Thyroid gland (tissue), 4 donors: ENCODE measurements around the gene MRNIP. TPM values are rescaled to one million over a fixed set of nuclear protein-coding genes. Genes with fewer than 3 reads are reported as not detected.

Experiments
- DNase-seq, 2 donors: peaks; one replicate each; pipeline ENCODE4 v3.0.0-alpha.2; 2019
- H3K27ac ChIP-seq, 3 donors: fragments of 200-600 bp; sonication (generic); 1 replicate in 2 of 3; 2 replicates in 1 of 3; pipeline ENCODE4 v1.5.1; 2016 to 2019; ENCODE audit warnings: mild to moderate bottlenecking in 1 of 3, moderate library complexity in 1 of 3
- H3K27me3 ChIP-seq: fragments of 200-600 bp; sonication (generic); one replicate; pipeline ENCODE4 v1.5.1; 2019
- H3K36me3 ChIP-seq, 2 donors: fragments of 200-600 bp; sonication (generic); one replicate each; pipeline ENCODE4 v1.5.1; 2016 to 2019
- H3K4me1 ChIP-seq, 2 donors: fragments of 200-600 bp; sonication (generic); one replicate each; pipeline ENCODE4 v1.5.1; 2017 to 2019
- H3K4me3 ChIP-seq, 3 donors: fragments of 200-600 bp; sonication (generic); replicated peaks in 1 of 3; 1 replicate in 2 of 3; 2 replicates in 1 of 3; pipeline ENCODE4 v1.5.1; 2016; ENCODE audit warnings: mild to moderate bottlenecking in 1 of 3
- H3K9me3 ChIP-seq: fragments of 200-600 bp; sonication (generic); one replicate; pipeline ENCODE4 v1.5.1; 2017
- CTCF ChIP-seq, 6 experiments: fragments of 200-600 bp in 3 of 6; fragments of 450-650 bp in 3 of 6; sonication (generic) in 3 of 6; IDR thresholded peaks; one replicate each; pipeline ENCODE4 v1.5.1; 2016 to 2019; ENCODE audit warnings: antibody characterized with exemption in 6 of 6, mild to moderate bottlenecking in 2 of 6, inconsistent platforms in 1 of 6, moderate library complexity in 1 of 6
- POLR2A ChIP-seq, 2 donors: fragments of 450-650 bp; IDR thresholded peaks; one replicate each; pipeline ENCODE4 v1.6.1; 2017; ENCODE audit warnings: antibody characterized with exemption in 2 of 2, mild to moderate bottlenecking in 2 of 2, moderate library complexity in 1 of 2
- whole genome bisulfite sequencing, 2 donors: methylation state at CpG; one replicate each; pipeline ENCODE4 v1.1.5; 2017; 5-methylcytosine and 5-hydroxymethylcytosine counted together
- intact Hi-C: fragments of 100-400 bp; cut with DNase I; formaldehyde crosslinking; loops from one replicate; pipeline ENCODE4 v1.15.1; 2023
- total RNA-seq, 4 donors: library from RNA; depleted of rRNA; stranded (reverse); fragments of >200 nt; gene quantifications; one replicate each; pipeline ENCODE4 v1.2.3, GENCODE V29; 2016

MRNIP gene, protein sequence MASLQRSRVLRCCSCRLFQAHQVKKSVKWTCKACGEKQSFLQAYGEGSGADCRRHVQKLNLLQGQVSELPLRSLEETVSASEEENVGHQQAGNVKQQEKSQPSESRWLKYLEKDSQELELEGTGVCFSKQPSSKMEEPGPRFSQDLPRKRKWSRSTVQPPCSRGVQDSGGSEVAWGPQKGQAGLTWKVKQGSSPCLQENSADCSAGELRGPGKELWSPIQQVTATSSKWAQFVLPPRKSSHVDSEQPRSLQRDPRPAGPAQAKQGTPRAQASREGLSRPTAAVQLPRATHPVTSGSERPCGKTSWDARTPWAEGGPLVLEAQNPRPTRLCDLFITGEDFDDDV
- 10 to 100 TPM; 37.1 to 68.2 (median 52.1) TPM for total RNA-seq

- intact Hi-C loops: loop anchor here (5.0 kb wide), 1 partner anchor 62 kb away; no protein-coding TSS in a partner anchor
- Histone ChIP-seq H3K27ac (peak within 1 kb of the TSS; percentile 75 to 84 (median 77)), H3K36me3 (peaks cover 9 to 14% of the 10 kb centered on the region in 2 donors), H3K27me3 (no peaks in the 10 kb centered on the region), H3K4me3 (peak within 1 kb of the TSS; percentile 65 to 92 (median 82)), H3K9me3 (no peaks in the 10 kb centered on the region), H3K4me1 (peaks cover 5 to 7% of the 10 kb centered on the region in 2 donors)
- TF ChIP-seq CTCF (IDR thresholded peaks at IDR 0.05) (peak in 3 of 6 experiments; percentile 5 to 61 (median 12)), POLR2A (IDR thresholded peaks at IDR 0.05) (peak; percentile 8 to 95)
- DNase-seq: peak; percentile 98
- 0 to 1% methylated on average over 42 to 46 of the region's 90 CpGs for WGBS, 2 donors
These were observed at the start of gene MRNIP for GRCh38 chr5:179858586-179859427. MRNIP (minus strand) TSS chr5:179858817; CDS start chr5:179858796, 21 bp downstream.

DNA sequence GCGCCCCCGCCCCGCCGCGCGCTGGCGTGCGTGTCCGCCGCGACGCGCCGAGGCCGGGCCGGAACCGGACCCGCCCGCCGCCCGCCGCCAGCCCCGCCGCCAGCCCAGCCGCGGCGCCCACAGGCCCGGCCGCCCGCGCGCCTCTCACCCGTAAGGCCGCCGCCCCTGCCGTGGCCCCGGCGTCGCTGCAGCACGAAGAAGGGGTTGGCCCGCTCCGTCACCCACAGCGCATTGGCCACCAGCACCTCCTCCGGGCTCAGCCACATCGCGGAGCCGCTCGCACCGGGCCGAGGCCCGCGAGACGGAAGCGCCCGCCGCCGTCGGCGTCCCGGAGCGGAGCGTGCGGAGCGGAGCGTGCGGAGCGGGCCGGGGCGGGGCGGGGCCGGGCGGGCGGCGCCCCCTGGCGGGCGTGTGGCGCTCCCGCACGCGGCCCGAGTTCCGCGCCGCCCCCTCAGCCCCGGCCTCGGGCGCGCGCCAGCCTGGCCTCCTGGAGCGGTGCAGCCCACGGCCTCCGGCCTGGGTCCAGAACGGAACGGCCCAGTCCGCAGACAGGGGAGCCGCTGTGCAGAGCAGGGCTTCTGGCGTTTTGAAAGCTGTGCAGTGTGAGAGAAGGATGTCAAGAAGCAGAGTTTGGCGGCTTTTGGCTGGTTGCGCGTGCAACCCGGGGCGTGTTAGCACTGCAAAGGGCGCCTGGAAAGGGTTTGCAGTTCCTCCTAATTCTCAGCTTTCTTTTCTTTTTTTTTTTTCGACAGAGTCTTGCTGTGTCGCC is 49.1 kb upstream of the MRNIP start, which contains the start of gene TBC1D9B:
TSS of gene TBC1D9B (minus strand) at position 342 of the 769 bp plus-strand sequence. CDS start at position 266, 76 bp downstream.
- peak; percentile 62 to 66 for DNase-seq
- intact Hi-C loops: loop anchor here (5.0 kb wide), 1 partner anchor 105 kb away; no protein-coding TSS in a partner anchor
- WGBS, 2 donors: 6 to 10% methylated on average over 29 to 36 of the region's 105 CpGs

DNA sequence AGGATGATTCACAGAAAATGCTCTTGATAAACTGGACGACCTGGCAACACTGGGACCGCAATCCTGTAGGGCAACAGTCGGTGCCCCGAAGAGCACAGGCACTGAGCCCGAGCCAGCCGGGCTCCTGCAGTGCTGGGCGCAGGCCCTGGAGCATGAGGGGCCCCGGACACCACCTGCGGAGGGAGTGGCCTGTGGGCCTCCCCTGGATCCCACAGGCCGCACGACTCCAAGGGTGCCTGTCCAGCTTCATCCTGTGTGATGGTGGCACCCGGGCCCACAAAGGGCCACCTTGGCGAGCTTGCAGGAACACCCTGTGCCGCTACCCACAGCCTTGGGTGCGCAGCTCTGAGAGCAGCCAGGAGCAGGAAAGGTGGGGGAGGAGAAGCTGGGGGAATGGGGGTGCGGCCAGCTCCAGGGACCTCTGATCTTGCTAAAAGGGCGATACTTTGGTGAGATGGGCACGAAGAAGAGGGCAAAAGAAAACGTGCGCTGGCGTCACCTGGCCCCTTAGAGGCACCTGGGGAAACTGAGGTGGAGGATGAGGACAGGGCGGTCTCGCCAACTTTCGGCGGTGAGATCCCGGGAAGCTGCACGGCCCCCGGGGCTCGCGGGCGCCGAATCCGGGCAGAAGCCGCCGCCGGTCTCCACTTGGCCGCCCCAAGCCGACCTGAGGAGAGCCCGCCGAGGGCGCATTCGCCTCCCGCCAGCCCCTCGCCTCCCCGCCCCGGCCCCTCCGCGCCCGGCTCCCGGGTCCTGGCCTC is 48.4 kb upstream of the MRNIP start:
- H3K4me1 ChIP-seq: peaks cover 10 to 15% of the 10 kb centered on the region in 2 donors
- DNase-seq: peak; percentile 44 to 53
- H3K36me3 ChIP-seq: no peaks in the 10 kb centered on the region
- no peaks in the 10 kb centered on the region for H3K9me3 ChIP-seq
- no peaks in the 10 kb centered on the region for H3K27me3 ChIP-seq
- 7 to 18% methylated on average over 14 to 27 of the region's 50 CpGs for WGBS, 2 donors
- intact Hi-C loops: loop anchor here (5.0 kb wide), 1 partner anchor 105 kb away; no protein-coding TSS in a partner anchor
- peak overlapping the region in 2 of 3 donors; percentile 31 to 64 for H3K4me3 ChIP-seq
- TF ChIP-seq POLR2A (IDR thresholded peaks at IDR 0.05) (no peak), CTCF (IDR thresholded peaks at IDR 0.05) (no peak)
- peak overlapping the region in 2 of 3 donors; percentile 49 to 66 for H3K27ac ChIP-seq

More for the DNA sequence above, 49.1 kb upstream of the MRNIP start, which contains the start of gene TBC1D9B:
- peak in 1 of 2 donors; percentile 38 for TF ChIP-seq POLR2A (IDR thresholded peaks at IDR 0.05)
- peak in 3 of 6 experiments; percentile 54 to 77 (median 59) for TF ChIP-seq CTCF (IDR thresholded peaks at IDR 0.05)
- Histone ChIP-seq H3K4me3 (peak within 1 kb of the TSS in 2 of 3 donors; percentile 31 to 64), H3K4me1 (peaks cover 10 to 15% of the 10 kb centered on the region in 2 donors), H3K27me3 (no peaks in the 10 kb centered on the region), H3K27ac (peak within 1 kb of the TSS in 2 of 3 donors; percentile 49 to 66), H3K36me3 (no peaks in the 10 kb centered on the region), H3K9me3 (no peaks in the 10 kb centered on the region)

GRCh38 chr5:179906294-179906794 is 47.7 kb upstream of the MRNIP start:
- Histone ChIP-seq H3K9me3 (no peaks in the 10 kb centered on the region), H3K36me3 (no peaks in the 10 kb centered on the region), H3K27me3 (no peaks in the 10 kb centered on the region), H3K27ac (no peak overlapping the region), H3K4me3 (no peak overlapping the region), H3K4me1 (peaks cover 10 to 15% of the 10 kb centered on the region in 2 donors)
- TF ChIP-seq POLR2A (IDR thresholded peaks at IDR 0.05) (no peak), CTCF (IDR thresholded peaks at IDR 0.05) (no peak)
- WGBS, 2 donors: 90 to 92% methylated on average over 24 of the region's 24 CpGs
- intact Hi-C loops: loop anchor here (5.0 kb wide), 1 partner anchor 104 kb away; no protein-coding TSS in a partner anchor
- DNase-seq: no peak
